Stimulated activated CD4-positive, alpha-beta T cell treated with anti-CD3 and anti-CD28 coated beads, Interleukin-15, amount 100 ng/mL, for 24 hours (primary cell): ENCODE measurements around the gene AANAT.

Experiments used
- DNase-seq: peaks from one replicate; pipeline ENCODE4 v3.0.0-alpha.2; 2020

The AANAT gene

GRCh38 chr17:76469076-76469990, 1.9 kb downstream of the AANAT start:
- no peak for DNase-seq

DNA sequence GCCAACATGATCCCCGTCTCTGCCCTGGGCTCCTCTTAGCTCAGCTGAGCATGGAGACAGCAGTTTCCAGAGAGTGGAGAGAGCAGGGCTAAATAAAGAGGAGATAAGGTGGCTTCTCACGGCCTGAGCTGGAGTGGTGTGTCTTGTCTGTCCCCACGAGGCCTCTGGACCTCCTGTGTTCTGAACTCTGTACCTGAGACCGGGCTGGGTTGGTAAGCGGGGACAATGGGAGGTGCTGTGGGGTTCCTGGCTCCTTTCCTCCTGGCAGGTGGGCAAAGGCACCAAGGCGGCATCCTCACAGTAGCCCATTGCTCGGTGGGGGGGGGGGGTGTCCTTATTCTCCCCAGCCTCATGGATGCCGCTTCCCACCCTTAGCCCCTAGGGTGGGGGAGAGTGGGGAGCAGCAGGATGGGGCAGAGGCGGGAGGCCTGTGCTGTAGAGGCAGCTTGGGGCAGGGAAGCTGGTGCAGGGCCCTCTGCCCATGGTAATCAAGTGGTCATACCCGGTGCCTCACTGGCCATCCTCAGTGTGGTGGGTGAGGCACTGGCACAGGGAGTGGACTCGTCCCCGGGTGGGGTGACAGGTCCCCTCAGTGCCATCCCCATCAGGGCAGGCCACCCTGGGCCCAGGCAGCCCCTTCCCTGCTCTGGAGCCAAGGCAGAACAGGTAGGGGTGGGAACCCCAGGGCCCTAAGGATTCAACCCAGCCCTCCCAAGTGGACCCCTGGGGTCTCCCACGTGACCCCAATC, 2.8 kb downstream of the AANAT start:
- no peak for DNase-seq

DNA sequence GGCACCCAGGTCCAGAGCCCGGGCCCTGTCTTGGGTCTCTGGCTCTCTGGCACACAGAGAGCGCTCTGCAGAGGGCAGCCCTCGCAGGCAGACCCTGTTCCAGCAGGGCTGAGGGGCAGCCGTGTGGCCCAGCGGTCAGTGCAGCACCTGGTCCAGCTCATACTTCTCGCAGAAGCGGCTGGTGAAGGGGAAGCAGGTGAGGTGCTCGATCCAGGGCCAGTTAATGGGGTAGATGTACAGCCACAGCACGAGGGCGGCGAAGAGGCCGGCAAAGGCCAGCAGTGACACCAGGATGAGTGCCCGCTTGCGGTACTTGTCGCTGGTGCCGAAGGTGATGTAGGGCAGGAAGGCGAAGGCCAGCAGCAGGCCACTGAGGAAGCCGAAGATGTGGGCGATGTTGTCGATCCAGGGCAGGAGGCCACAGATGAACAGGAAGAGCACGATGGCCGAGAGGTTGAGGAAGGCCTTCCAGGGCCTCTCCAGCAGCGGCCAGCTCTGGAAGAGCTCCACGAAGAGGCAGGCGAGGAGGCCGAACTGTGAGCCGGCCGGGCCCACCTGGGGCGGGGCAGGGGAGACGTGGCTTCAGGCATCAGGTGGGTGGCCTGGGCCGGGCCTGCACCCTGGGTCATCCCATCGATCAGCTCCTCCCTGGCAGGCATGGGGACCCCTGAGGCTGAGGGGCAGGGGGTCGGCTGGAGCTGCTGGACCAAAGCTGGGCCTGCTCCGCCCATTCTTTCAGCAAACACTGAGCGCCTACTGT, 4.3 kb downstream of the AANAT start:
- no peak for DNase-seq

GRCh38 chr17:76472258-76472645, 4.8 kb downstream of the AANAT start:
- DNase-seq = no peak

DNA sequence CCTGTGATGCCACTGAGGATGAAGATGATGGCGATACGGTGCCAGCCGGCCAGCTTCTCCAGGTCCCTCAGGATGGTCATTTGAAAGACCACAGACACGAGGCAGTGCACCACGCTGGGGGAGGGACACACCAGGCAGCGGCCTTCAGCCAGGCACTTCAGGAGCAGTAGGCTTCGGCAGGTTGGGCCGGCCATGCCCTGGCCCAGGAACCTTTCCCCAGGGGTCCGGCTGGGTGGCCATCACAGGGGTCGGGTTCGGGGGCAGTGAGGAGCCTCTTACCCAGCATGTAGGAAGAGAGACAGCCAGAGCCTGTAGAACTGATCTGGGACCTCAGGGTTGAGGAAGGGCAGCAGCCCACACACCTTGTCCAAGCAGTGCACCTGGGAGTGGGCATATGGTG, 5.3 kb downstream of the AANAT start:
- DNase-seq = no peak

GRCh38 chr17:76473541-76473985, 6.2 kb downstream of the AANAT start:
- peak; percentile 23 for DNase-seq

- DNase-seq = no peak
Observed at GRCh38 chr17:76474238-76474637, 6.8 kb downstream of the AANAT start.

- DNase-seq = no peak
Observed at GRCh38 chr17:76474894-76475293, 7.5 kb downstream of the AANAT start.

- DNase-seq = no peak
Observed at GRCh38 chr17:76475302-76475701, 7.9 kb downstream of the AANAT start.

DNA sequence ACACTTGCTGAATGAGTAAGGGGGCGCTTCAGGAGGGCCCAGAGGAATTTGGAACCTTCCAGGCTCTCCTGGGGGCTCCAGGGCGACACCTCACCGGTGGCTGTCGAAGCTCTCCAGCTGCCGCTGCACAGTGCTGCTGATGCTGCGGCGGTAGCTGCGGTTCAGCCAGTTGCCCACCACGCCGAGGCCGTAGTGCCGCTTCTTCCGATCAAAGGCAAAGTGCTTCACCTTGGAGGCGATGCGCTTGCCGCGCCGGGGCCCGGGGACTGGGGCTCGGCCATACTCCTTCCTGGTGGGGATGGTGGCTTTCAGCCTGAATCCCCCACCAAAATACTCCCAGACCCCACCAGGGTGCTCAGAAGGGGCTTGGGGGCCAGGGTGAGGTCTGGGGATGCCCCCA, 9.3 kb downstream of the AANAT start:
- DNase-seq = no peak

DNA sequence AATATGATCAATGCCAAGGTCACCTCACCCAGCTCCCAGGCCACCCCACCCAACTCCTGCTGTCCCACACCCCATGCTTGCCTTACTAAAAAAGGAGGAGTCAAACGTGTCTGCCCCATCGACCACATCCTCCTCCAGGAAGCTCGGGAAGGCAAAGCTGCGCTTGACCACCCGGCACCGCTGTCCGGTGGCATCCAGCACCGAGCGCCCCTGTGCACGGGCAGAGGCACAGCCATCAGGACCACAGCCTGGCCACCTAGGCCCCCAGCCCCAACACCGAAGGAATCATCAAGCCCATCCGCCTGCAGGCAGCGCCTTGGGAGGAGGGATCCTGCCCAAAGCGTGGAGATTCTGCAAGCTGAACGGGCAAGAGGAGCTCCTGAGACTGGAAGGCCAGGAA, 10.2 kb downstream of the AANAT start:
- no peak for DNase-seq

DNA sequence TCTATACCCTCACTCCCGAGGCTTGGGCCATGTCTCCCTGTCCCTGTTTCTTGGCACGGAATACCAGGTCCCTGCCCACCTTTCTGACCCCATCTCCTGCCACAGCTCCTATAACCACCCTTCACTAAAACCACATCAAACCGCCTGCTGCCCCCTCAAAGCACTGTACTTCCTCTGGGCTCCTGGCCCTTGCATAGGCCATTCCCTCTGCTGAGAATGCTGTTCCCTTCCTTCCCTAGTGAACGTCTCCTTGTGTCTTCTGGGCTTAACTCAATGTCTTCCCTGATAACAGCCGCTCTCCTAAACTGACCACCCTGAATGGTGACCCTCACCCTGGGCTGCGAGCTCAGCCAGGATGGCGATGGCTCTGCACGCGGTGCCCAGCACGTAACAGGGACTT, 10.7 kb downstream of the AANAT start:
- no peak for DNase-seq

DNA sequence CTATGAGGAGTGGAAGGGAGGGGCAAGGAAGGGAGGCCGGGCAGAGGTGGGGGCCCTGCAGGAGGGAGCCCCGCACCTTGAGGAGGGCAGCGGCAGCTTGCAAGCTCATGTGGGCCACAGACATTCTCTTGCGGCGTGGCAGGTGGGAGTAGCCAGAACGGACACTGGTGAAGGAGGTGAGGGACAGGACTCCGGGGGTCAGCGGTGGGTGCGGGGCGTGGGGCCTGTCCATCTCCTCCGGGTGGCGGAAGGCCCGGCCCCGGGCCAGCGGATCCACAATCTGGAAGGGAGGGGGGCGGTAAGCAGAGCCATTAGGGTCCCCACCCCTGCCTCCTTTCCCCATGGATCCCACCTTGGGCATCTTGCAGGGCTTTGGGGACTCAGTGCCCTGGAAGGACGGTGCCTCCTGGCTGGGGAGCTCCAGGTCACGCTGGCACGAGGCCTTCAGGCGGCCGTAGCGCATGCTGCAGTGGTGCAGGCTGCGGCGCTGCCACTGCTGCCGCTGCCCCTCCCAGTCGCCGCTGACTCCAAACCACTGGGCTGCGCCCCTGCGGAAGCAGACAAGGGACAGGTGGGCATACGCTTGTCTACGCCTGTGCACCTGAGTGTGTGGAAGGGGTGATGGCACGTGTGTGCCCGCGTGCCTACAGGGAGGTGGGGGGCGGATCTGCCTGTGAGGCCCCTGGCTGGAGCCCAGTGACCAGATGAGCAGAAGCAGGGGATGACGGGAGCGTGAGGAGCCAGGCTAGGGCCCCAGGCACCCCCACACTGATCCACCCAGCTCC, 11.5 kb downstream of the AANAT start:
- DNase-seq = no peak

GRCh38 chr17:76479515-76480060, 12.2 kb downstream of the AANAT start:
- no peak for DNase-seq

DNA sequence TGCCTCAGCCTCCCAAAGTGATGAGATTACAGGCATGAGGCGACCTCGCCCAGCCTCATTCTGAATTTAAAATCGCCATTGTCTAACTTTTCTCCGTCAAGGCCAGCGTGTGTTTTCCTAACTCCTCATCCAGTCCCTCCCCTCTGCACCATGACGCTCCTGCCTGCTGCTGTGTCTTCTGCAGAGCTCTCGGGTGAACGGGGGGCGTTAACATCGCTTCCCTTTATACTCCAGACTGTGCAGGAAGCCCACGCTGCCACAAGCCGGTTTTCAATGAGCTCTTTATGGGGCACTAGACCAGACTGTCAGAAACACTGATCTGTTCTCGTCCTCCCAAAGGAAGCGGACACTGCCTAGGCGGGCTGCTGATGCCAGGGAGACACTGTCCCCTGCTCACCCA, 13.2 kb downstream of the AANAT start:
- no peak for DNase-seq

- DNase-seq = no peak
Observed at GRCh38 chr17:76481071-76481655, 13.8 kb downstream of the AANAT start.

- no peak for DNase-seq
Observed at GRCh38 chr17:76484228-76484725, 16.9 kb downstream of the AANAT start.

GRCh38 chr17:76485569-76485968, 18.2 kb downstream of the AANAT start:
- no peak for DNase-seq

- DNase-seq = no peak
Observed at GRCh38 chr17:76487451-76488192, 20.2 kb downstream of the AANAT start.

DNA sequence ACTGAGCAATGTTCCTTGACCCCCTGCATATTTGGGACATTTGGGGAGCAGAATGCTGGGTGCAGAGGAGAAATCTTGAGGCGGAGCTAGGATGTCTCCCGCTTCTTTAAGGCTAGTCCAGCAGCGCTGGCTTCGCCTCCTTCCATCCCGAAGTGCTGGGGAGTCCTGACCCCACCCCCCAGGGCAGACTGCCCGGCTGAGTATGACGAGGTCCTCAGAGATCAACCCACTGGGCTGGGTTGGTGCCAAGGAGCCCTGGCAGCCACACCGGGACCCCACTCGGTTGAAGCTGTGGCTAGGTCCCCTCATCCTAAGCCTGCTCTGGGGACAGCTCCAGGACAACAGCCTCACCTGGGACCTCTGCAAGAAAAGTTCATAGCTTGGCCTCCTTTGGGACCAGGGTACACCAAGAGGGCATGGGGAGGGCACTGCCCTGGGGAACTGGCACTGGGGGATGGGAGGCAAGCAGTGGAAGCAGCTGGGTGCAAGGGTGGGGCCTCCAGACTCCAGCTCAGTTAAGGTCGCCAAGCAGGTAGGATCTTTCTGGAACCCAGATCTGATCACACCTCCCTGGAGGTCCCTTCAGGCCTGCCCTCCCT, 22.8 kb downstream of the AANAT start:
- DNase-seq = no peak
